AG10803 (cell line): Measurements from ENCODE around the gene TMEM106C.

ENCODE experiments used
- DNase-seq: peaks from one replicate; pipeline ENCODE4 v3.0.0; 2010; ENCODE audit warnings: low read depth
- H3K4me3 ChIP-seq: 2 replicates; pipeline ENCODE4 v1.5.1; 2011; ENCODE audit warnings: mild to moderate bottlenecking, low read length, control low read depth
- TF ChIP-seq, protein P1 (sequence below): conservative IDR thresholded peaks from 2 replicates; pipeline ENCODE4 v1.5.1; 2011; ENCODE audit warnings: mild to moderate bottlenecking, low read length, control low read depth, inconsistent platforms

The TMEM106C gene

DNA sequence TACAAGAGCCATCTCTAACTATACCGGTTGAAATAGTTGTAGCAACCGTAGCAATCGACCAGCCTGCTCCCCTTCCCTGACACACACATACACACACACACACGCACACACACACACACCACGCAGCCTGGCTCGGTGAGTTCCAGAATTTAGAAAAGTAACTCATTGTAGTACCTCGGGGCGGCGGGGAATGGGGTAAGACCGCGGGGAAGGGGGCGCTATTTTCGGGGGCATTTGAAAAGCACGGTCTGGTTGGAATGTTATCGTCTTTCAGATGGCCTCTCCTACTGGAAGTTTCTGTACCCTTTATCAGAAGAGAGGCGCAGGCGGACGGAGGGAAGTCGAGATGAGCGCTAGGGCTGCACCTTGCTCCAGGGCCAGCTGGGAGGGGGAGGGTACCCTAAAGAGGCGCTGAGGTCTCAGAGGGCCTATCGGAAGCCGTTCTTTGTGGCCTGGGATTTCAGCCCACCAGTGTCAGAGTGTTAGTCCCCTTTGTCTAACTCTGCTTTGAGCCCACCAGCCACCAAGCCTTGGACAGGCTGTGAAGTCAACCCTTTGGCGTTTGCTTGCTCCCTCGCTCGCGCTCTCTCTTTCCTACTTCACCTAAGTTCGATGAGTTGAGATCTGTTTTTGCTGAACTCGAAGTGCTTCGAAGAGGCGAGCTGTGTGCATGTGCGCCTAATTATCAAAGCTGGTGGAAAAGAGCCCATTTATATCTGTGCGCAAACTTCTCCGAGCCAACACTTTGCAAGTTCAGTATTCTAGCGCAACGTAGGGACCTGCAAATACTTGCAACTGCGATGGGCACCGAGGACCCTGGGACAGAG, 40.0 kb downstream of the TMEM106C start:
- H3K4me3 ChIP-seq = peak overlapping the region; percentile 12; the same call in 1 of the 2 replicates
- peak; percentile 9 for DNase-seq
- TF ChIP-seq, protein P1, sequence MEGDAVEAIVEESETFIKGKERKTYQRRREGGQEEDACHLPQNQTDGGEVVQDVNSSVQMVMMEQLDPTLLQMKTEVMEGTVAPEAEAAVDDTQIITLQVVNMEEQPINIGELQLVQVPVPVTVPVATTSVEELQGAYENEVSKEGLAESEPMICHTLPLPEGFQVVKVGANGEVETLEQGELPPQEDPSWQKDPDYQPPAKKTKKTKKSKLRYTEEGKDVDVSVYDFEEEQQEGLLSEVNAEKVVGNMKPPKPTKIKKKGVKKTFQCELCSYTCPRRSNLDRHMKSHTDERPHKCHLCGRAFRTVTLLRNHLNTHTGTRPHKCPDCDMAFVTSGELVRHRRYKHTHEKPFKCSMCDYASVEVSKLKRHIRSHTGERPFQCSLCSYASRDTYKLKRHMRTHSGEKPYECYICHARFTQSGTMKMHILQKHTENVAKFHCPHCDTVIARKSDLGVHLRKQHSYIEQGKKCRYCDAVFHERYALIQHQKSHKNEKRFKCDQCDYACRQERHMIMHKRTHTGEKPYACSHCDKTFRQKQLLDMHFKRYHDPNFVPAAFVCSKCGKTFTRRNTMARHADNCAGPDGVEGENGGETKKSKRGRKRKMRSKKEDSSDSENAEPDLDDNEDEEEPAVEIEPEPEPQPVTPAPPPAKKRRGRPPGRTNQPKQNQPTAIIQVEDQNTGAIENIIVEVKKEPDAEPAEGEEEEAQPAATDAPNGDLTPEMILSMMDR = no peak

- TF ChIP-seq, protein P1 = no peak
- DNase-seq = peak; percentile 7
- H3K4me3 ChIP-seq = peak within 1 kb of the TSS; percentile 12; the same call in 1 of the 2 replicates
Measured at GRCh38 chr12:48004053-48004941, 40.9 kb downstream of the TMEM106C start, which contains the start of gene COL2A1. Gene COL2A1, minus strand, starts transcription at chr12:48004476. Its CDS starts 155 bp downstream, at chr12:48004321.

DNA sequence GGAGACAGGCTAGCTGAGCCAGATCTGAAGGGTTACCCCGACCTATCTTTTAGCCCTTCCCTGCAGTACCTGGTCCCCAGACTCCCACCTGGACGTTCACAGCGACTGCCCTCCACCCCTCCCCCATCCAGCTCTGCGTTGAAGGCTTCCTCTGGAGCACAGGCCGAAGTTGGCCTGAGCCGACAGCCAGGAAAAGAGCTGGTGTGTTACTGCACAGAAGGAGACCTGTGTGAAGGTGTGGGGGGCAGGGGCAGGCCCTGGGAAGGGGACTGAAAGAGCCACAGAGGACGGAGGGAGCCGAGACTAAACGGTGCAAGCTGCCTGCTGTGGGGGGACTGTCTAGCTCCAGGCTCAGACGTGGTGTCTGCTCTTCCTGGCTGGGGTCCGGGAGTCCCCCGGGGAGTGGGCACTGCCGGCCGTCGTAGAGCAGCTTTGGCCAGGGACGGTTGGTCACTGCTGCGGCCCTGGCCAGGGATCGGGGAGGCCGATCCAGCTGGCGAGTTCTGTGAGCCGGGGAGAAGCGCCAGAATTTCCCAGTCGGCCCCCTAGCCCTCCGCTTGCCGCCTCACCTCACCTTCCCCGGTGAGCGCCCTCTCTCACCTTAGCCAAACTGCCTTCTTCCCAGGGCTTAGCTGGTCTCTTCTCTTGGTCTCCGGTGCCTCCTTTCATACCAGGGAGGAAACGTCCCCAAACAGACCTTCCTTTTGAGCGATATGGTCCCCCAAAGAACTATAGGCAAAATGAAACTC, 41.8 kb downstream of the TMEM106C start:
- H3K4me3 ChIP-seq = no peak overlapping the region
- no peak for DNase-seq
- TF ChIP-seq, protein P1 = no peak

GRCh38 chr12:48005750-48006021, 42.3 kb downstream of the TMEM106C start:
- no peak for DNase-seq
- no peak overlapping the region for H3K4me3 ChIP-seq

GRCh38 chr12:48007206-48007605, 43.8 kb downstream of the TMEM106C start:
- H3K4me3 ChIP-seq = no peak overlapping the region
- no peak for DNase-seq
- TF ChIP-seq, protein P1 = no peak

More at GRCh38 chr12:48005750-48006021, 42.3 kb downstream of the TMEM106C start:
- TF ChIP-seq, protein P1 = no peak

- H3K4me3 ChIP-seq = no peak overlapping the region
- DNase-seq = no peak
- TF ChIP-seq, protein P1 = no peak
Measured at GRCh38 chr12:48008349-48008748, 45.0 kb downstream of the TMEM106C start.
